Retinal pigment epithelial cell (primary cell): Measurements from ENCODE around the gene SORCS2.

Experiments
- DNase-seq: peaks from one replicate; pipeline ENCODE4 v3.0.0-alpha.2; 2010; ENCODE audit warnings: low read depth
- H3K4me3 ChIP-seq: 2 replicates; pipeline ENCODE4 v1.5.1; 2011; ENCODE audit warnings: mild to moderate bottlenecking, low read length, control low read depth, moderate library complexity
- CTCF ChIP-seq: conservative IDR thresholded peaks from 2 replicates; pipeline ENCODE4 v1.5.1; 2011; ENCODE audit warnings: low read depth, low read length, control low read depth, inconsistent platforms

SORCS2 gene

DNA sequence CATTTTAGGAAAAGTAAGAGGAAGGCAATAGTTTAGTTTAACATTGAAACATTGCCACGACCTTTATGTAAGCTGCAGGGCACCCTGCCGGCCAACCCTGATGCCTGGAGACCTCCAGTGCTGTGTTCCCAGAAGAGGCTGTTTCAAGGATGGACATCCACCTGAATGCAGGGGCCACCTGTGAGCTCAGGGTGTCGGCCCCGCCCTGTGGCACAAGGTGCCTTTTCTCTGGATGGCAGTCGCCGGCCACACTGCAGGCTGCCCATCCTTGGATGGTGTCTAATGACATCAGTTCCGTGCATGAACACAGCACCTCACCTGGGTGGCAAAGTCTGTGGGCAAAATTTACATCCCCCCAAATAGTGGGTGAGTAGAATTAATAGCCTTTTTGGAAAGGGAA, 567.3 kb downstream of the SORCS2 start:
- no peak for TF ChIP-seq CTCF

DNA sequence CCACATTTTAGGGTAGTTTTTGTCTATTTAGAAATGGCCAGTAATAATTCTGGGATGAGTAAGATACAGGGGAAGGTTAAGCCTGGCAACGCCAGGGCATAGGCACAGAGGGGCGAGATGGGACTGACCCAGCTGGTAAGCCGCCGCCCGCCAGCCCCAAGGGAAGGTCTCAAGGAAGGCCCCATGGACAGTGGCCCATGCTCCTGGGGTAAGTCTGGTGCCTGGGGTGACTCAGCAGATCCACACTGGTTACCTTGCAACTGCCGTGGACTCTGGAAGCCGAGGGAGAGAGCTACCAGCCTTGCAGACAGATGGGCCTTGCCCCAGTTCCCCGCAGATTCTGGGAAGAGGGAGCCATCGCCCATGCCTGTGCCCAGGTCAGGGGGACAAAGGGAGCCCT, 567.9 kb downstream of the SORCS2 start:
- H3K4me3 ChIP-seq, result no peak overlapping the region
- no peak for DNase-seq
- TF ChIP-seq CTCF, result no peak

More for the DNA sequence above, 567.3 kb downstream of the SORCS2 start:
- H3K4me3 ChIP-seq, result no peak overlapping the region
- DNase-seq, result no peak

GRCh38 chr4:7760706-7761105, 568.4 kb downstream of the SORCS2 start:
- no peak overlapping the region for H3K4me3 ChIP-seq
- no peak for TF ChIP-seq CTCF
- no peak for DNase-seq

DNA sequence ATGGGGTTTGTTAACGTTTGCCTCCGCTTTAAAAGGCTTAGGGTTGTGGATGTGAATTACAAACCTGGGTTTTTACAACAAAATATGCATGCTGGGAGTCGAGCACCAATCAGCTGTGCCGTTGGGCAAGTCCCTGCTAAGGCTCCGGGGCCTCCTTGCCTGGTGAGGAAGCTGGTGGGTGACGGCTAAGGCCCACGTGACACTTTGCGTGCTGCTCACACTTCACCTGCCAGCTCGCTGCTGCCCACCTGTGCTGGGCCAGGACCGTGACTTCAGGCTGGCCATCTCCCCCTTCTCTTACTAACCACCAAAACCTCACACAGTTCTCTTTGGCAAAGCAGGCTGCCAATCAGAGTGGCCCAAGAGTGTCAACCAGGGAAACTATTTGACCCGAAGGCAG, 569.0 kb downstream of the SORCS2 start:
- DNase-seq, result no peak
- TF ChIP-seq CTCF, result no peak

DNA sequence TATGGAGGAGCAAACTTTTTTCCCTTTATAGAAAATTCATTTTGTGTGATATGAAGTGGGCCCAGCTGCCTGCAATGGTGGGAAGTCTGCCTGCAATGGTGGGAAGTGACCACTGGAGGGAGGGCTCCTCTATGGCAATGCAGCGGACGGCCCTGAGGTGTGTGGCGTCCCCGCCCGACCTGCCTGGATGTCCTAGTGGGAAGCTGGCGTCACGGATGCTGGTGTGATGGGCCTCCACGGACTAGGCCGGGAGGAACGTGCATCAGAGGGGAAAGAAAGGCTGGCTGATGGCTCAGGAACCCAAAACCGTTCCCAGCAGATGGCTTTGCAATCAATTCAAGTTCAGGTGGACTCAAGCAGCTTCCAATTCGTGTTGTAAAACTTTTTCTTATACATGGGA, 569.4 kb downstream of the SORCS2 start:
- TF ChIP-seq CTCF, result peak; percentile 90
- no peak for DNase-seq
- H3K4me3 ChIP-seq, result no peak overlapping the region

More for the DNA sequence above, 569.0 kb downstream of the SORCS2 start:
- no peak overlapping the region for H3K4me3 ChIP-seq

GRCh38 chr4:7762376-7763030, 570.2 kb downstream of the SORCS2 start:
- no peak overlapping the region for H3K4me3 ChIP-seq
- DNase-seq, result no peak
- TF ChIP-seq CTCF, result no peak

DNA sequence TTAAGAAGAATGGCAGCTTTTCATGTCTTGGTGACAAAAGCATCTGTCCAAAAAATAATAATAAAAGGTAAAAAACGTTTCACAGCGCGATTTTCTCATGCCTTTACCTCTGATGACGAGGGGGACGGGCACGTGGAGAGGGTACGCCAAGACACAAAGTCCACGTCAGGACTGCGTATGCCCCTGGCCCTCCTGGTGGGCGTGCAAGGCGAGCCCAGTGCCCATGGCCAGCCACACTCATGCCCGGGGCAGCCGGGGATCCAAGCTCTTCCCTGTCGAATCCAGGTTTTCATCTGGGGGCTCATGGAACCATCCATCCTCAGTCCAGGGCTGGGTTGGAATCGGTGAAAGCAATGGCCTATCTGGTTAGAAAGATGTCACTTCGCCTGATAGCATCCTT, 570.8 kb downstream of the SORCS2 start:
- H3K4me3 ChIP-seq, result no peak overlapping the region
- TF ChIP-seq CTCF, result no peak
- DNase-seq, result no peak
